GM15510 (cell line): ENCODE measurements around the gene ADCY10.

Experiments used
- POLR2A ChIP-seq: IDR thresholded peaks from 3 replicates; pipeline ENCODE4 v1.6.1; 2011; ENCODE audit warnings: borderline replicate concordance; ENCODE audit not compliant: insufficient read length; ENCODE audit errors: extremely low read depth

ADCY10 gene

DNA sequence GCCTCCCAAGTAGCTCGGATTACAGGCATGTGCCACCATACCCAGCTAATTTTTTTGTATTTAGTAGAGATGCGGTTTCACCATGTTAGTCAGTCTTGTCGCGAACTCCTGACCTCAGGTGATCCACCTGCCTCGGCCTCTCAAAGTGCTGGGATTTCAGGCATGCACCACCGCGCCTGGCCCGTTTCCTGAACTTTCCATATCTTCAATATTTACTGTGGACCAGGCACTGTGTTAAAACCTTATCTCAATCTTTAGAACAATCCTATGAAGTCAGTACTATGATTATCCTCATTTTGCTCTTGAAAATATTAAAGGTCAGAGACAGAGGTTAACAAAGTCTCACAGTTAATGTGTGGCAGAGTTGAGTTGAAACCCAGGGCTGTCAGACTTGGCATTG is 1.6 kb upstream of the ADCY10 start:
- no peak for TF ChIP-seq POLR2A

DNA sequence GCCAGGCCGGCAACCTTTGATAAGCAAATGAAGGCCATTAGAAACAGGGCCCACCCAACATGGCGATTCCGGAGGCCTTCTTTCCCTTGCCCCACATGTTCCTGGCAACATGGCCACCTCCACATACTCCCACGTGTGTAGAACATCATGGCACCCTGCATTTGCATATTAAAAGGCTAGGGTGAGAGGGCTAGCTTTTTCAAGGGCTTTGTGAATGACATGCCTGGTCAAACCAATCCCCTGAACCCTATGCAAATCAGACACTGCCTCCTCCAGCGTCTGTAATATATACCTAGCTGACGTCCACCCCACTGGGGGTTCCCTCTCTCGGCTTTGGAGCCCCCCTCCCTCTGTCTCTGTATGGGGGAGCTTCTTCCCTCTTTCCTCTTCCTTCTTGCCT is 1.6 kb downstream of the ADCY10 start:
- no peak for TF ChIP-seq POLR2A

DNA sequence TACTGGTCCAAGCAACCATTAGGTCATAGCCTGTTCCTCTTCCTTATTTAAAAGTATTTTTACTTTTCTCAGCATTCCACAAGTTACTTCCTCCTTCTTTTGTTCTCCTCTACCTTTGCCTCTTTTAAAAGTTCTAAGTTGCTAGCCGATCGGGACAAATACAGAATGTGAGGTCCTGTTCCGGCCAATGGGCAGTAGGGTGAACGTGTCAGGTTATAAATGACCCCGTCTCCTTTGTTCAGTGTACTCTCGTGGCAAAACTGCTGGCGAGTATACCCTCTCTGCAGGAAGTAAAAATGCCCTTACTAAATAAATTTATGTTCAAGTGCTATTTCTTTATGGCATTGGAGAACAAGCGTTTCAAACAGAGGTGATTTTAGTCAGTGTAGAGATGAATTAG is 2.5 kb downstream of the ADCY10 start:
- no peak for TF ChIP-seq POLR2A

DNA sequence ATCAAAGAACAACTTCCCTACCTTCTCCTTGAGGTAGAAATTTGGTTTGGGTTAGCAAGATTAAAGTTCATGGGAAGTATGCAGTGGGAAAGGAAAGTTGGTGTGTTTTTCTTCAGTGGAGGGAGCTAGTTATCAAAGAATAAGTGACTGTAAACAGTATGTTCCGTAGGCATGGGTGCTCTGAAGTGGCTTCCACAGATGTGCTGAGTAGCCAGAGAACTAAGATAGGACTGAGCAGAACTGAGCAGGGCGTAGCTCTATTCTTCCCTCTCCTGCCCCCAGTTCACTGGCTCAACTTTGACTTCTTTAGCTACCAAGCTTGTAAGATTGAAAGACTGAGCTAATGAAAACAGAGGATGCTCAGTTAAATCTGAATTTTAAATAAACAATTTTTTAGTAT is 3.4 kb downstream of the ADCY10 start:
- TF ChIP-seq POLR2A = no peak

DNA sequence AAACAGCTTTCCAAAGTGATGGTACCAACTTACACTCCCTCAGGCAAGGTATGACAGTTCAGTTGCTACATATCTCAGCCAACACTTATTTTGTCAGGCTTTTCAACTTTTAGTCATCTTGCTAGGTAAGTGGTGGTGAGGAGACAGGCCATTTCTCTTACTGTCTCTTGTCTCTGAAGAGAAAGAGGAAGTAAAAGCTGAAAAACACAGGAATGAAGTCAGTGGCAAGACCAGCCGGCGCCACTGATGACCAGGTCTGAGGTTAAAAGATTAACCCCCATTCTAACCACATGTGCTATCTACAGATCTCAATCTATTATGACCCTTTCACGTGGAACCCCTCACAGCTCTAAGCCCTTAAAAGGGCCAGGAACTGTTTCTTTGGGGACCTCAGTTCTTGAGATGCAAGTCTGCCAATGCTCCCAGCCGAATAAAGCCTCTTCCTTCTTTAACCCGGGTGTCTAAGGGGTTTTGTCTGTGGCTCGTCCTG is 4.2 kb downstream of the ADCY10 start:
- TF ChIP-seq POLR2A = no peak

DNA sequence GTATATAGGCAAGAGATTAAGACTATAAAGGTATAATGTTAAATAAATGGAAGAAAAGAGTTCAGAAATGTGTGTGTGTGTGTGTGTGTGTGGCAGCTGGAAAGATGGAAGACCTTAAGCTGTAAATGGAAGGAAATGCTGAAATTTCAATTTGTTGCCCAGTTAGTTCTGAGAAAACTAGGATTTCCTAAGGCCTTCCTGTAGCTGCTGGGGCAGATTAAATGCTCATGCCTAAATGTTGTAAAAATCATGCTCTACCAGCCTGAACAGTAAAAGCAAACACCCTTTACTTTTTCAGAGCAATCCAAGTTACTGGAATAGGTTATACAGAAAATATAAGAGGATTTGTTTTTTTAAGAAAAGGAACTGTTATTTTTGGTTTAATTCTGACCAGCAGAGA is 8.3 kb downstream of the ADCY10 start:
- no peak for TF ChIP-seq POLR2A

DNA sequence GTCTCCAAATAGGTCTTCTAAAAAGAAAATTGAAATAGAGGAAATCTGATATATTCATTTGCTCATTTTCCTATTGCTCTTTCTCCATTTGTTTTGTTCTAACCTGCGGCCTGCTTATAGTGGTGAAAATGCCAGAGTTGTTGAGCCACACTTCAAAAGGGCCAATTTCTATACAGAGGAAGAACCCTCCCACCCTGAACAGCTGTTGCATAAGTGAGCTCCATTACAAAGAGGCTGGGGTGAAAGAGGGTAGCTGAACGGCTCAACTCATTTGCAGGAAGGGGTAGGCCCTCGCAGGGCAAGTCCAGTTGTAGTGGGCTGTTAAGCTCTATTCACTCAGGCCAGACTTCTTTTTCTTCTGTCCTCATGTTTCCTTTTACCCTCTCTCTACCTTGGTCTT is 8.8 kb downstream of the ADCY10 start:
- no peak for TF ChIP-seq POLR2A

DNA sequence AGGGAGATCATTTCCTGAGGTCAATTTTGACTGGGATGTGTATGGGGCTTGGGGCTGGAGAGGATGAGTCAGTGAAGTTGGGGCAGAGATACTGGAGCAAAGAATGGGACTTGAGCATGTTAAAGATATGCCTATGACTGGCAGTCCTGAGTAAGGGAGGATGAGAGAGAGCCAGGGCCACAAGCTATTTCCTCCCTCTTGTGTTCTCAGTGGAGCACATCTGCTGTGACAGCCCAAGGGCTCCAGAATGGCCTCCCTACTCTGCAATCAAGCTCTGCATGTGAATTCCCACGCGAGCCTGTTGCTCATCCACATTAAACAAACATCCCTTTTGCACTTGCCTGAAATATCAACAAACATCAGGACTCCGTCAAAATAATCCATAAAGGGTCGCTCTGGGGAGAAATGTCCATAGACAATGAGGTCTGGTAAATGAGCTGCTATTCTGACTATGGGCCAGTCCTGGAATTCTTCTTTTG is 9.2 kb downstream of the ADCY10 start:
- TF ChIP-seq POLR2A = no peak

DNA sequence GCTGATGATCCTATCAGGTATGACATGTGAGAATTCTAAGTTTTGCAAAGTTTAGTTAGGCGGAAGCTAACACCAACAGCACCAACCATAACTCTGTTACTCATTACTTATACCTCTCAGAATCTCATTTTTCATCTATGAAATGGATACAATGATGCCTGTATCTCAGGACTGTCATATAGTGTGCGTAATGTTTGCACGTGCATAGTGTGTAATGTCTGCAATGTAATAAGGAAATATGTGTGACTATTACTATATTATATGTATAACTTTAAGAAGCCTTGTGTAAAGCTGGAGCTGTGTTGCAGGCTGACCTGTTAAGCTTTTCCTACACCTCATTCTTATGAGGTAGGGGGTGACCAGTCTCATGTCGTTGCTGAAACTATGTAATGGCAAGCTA is 13.0 kb downstream of the ADCY10 start:
- no peak for TF ChIP-seq POLR2A

DNA sequence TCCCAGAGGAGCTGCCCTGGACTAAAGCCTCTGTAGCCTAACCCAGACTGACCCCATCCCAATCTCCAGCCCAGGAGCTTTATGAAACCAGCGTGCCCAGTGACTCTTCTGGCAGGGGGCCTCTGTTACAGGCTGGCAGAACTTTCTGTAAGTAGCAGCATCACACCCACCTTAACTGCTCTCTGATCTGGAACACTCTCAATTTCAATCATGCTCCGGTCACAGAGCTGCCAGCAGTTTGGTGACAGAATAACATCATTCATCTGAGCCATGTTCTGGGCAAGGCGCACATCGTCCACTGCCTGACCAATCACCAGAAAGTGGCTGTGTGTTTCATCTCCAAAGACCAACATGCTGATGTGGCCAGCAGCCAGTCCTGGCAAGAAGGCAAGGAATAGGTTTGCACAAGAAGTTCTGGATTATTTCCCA is 14.7 kb downstream of the ADCY10 start:
- TF ChIP-seq POLR2A = no peak

DNA sequence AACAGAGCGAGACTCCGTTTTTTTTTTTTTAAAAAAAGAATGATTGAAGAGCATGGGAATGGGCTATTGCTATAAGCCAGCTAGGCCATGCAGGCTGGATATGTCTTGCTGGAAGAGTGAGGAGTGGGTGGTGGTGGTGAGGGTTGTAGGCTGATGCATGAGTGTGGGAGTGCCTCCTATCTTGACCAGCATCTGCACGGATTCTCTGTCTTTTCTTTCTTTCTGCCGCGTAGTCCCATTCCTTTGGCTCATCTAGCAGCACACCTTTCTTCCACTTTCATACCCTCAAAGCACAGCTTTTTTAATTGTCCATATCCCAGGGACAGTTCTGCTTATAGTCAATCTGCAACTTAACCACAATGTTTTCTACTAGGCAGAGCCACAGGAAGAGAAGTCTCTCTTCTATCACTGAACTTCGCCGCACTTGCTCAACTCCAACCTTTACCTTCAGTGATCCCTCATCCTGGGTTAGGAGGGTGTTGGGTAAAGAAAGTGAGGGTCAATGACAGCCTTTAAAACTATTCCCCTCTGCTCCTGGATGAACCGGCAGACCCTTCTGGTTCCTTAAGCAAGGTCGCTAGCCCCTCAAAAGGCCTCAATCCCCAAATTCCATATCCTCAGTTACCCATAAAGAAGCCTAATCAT is 15.2 kb downstream of the ADCY10 start:
- no peak for TF ChIP-seq POLR2A

DNA sequence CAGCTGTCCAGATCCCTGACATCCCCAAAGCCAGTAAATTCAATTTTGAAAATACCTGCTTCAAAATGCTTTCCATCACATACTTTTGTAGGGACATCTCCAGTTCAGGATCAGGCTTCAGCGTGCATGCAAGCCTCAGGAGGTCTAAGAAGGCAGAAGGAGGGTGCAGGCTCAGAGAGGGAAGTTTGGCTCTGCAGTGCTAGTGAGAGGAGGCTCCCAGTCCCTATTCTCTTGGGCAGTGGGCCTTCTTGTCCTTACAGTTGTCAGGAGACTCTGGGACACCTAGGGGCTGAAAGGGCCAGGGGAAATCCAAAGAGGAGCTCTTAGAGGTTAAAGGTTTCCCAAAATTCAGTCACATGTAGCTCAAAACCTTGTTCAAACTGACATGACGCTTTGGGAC is 20.1 kb downstream of the ADCY10 start:
- no peak for TF ChIP-seq POLR2A

DNA sequence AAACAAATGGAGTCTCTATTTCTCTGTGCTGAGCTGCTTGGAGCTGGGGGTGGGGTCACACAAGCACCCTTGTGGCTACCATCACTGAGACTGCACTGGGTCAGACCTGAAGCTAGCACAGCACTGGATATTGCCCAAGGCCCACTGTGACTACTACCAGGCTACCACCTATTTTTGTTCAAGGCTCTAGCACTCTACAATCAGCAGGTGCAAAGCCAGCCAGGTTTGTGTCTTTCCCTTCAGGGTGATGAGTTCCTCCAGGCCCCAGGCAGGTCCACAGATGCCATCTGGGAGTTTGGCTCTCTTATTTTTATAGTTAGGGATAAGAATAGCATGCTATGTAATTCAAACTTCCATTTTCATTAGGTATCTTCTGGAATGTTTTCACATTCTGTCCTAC is 23.5 kb downstream of the ADCY10 start:
- TF ChIP-seq POLR2A = no peak

DNA sequence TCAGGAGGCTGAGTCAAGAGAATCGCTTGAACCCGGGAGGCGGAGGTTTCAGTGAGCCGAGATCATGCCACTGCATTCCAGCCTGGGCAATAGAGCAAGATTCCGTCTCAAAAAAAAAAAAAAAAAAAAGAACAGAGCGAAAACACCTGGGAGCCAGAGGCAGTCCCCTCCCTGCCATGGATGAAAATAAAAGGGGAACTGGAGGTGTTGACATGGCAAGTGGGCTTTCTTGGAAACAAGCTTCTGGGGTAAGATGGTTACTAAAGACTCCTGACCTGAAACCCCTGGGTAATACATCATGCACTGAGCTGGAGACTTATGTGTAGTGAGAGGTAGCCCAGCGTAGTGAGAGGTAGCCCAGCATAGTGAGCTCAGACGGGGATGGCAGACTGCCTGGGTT is 31.6 kb downstream of the ADCY10 start:
- no peak for TF ChIP-seq POLR2A

DNA sequence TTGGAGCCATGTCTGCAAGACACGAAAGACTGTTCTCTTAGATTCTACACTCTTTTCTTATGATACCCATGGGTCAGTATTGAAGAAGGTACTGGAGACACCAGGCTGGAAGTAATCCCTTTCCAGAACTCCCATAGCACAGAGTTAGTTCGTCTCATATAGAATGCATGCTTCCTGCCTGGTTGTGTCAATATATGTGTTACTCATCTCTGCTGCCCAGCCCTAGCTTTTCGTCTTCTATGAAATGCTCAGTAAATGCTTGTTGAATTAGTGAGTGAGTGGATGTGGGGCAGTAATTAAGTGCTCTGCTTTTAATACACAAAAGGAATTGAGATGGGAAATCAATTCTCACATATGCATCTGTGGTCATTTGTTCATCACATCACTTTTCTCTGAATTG is 32.1 kb downstream of the ADCY10 start:
- TF ChIP-seq POLR2A = no peak

DNA sequence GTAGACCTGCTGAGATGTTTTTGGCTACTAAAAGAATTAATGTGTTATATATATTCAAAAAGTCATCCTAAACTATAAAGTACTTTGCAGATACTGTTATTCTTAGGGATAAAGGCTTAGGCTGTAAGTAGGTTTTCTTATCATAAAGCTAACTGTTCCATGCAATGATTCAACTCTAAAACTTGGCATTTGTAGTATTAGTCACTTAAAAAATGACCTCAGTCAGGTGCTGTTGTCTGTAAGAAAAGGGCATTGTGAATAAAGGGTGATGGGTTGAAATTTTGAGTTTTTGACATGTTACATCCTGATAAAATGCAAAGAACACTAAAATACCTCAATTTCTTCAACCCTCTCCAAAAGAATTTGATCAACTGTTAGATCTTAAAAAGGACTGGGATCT is 32.9 kb downstream of the ADCY10 start:
- no peak for TF ChIP-seq POLR2A
